ENCODE results near the gene GABRA5.

Gene GABRA5

DNA sequence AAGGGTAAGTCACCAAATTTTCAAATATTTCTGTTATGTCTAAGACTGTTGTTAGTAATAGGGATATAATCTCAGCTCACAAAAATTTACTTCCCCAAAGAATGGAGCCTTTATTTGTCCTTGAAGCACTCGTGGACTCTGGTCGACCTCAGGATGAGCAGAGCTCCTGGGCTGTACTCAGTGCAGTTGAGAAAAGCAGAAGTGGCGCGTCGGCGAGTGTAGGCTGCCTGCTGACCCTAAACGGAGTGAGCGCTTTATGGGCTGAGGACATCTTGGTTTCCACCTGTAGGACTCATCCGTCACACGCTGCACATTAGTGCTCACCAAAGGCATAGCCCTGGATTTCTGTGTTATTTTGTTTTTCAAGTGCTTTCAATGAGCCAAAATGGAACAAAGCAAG, 11.0 kb downstream of the GABRA5 start:
- Histone ChIP-seq H3K4me1 (ENCODE audit: control insufficient read depth, insufficient read depth, low read length, poor library complexity, severe bottlenecking) (peaks cover 5% of the 10 kb centered on the region), H3K36me3 (ENCODE audit: control insufficient read depth, insufficient read depth, low read length) (peaks cover 3% of the 10 kb centered on the region)
- WGBS, 2 experiments (ENCODE audit: insufficient coverage in 2 of 2), result 91 to 95% methylated on average over 10 of the region's 10 CpGs

DNA sequence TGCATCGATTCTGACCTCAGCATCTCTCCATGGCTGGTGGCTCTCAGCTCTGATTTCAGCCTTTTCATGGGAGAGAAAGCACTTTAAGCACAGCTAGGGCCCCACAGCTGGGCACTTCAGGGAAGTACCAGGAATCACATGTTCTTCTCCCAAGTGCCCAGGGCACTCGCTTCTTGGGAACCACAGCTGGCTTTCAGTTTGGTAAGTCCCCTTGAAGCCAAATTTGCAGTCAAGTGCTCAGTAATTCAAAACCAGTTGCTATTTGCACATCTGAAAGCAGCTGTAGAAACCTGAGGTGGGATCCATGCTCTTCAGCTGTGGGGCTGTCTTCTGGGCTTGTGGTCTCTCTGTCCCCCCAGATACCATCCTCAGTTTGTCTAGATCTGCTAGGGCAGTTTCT, 12.8 kb downstream of the GABRA5 start:
- H3K27ac ChIP-seq (ENCODE audit: low read depth, low read length, severe bottlenecking), result no peak overlapping the region
- 79 to 97% methylated on average over 2 of the region's 2 CpGs for WGBS, 2 experiments (ENCODE audit: insufficient coverage in 2 of 2)

More for the DNA sequence above, 11.0 kb downstream of the GABRA5 start:
- no peak overlapping the region for H3K27ac ChIP-seq (ENCODE audit: low read depth, low read length, severe bottlenecking)
- H3K9me3 ChIP-seq (ENCODE audit: control insufficient read depth, low read length), result no peaks in the 10 kb centered on the region
- no peak overlapping the region for H3K4me3 ChIP-seq (ENCODE audit: extremely low read depth, insufficient read depth, low read length, poor library complexity, severe bottlenecking)

DNA sequence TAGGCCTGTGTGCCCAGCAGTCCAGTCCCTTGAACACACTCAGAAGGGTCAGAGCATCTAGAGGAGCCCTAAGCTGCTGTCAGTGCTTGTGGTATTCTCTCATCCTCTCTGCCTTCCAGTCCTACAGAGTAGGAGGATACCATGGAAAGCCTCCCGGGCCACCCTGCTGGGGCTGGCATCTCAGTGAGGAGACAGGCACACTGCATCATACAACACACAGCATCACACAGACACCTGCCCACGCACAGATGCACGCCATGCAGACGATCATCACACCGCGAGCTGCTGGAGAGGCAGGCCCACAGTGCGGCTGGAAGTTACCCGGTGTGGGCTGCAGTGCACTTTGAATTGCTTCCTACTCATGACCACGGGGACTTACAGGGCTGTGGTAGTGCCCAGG, 15.2 kb downstream of the GABRA5 start:
- Histone ChIP-seq H3K4me1 (ENCODE audit: control insufficient read depth, insufficient read depth, low read length, poor library complexity, severe bottlenecking) (no peaks in the 10 kb centered on the region), H3K9me3 (ENCODE audit: control insufficient read depth, low read length) (no peaks in the 10 kb centered on the region), H3K36me3 (ENCODE audit: control insufficient read depth, insufficient read depth, low read length) (peaks cover 3% of the 10 kb centered on the region), H3K4me3 (ENCODE audit: extremely low read depth, insufficient read depth, low read length, poor library complexity, severe bottlenecking) (no peak overlapping the region), H3K27ac (ENCODE audit: low read depth, low read length, severe bottlenecking) (no peak overlapping the region)
- WGBS, 2 experiments (ENCODE audit: insufficient coverage in 2 of 2), result 96 to 97% methylated on average over 8 of the region's 9 CpGs

More for the DNA sequence above, 12.8 kb downstream of the GABRA5 start:
- Histone ChIP-seq H3K4me1 (ENCODE audit: control insufficient read depth, insufficient read depth, low read length, poor library complexity, severe bottlenecking) (no peaks in the 10 kb centered on the region), H3K9me3 (ENCODE audit: control insufficient read depth, low read length) (no peaks in the 10 kb centered on the region), H3K4me3 (ENCODE audit: extremely low read depth, insufficient read depth, low read length, poor library complexity, severe bottlenecking) (no peak overlapping the region), H3K36me3 (ENCODE audit: control insufficient read depth, insufficient read depth, low read length) (peaks cover 3% of the 10 kb centered on the region)

DNA sequence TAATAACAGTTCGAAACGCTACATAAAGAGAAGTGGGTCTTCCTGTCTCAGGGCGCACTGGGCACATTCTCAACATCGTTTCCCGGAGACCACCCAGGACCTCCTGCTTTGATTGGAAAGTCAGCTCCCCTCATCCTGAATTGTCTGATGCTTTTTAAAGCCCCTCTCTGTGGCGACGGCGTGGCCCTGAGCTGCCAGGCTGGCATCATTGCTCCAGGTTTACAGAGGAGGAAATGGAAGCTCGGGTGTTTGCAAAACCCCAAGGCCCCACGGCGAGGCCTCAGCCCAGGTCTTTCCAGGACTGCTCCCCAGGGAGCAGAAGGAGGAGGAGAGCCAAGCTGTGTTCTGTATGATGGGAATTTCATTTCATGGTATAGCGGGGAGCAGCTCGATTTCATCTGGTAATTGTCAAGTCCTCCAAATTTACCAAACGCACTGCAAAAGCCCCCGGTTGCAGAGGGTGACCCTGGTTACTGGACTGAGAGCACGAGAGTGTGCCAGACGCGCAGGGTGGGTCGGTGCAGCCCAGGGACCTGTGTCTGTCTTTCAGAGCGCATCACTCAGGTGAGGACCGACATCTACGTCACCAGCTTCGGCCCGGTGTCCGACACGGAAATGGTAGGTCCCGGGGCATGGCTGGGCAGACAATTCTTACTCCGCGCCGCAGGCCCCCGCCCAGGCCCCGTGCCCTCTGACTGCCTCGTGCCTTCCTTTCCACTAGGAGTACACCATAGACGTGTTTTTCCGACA, 15.9 kb downstream of the GABRA5 start:
- Histone ChIP-seq H3K36me3 (ENCODE audit: control insufficient read depth, insufficient read depth, low read length) (peaks cover 3% of the 10 kb centered on the region), H3K4me1 (ENCODE audit: control insufficient read depth, insufficient read depth, low read length, poor library complexity, severe bottlenecking) (no peaks in the 10 kb centered on the region), H3K4me3 (ENCODE audit: extremely low read depth, insufficient read depth, low read length, poor library complexity, severe bottlenecking) (no peak overlapping the region), H3K9me3 (ENCODE audit: control insufficient read depth, low read length) (no peaks in the 10 kb centered on the region), H3K27ac (ENCODE audit: low read depth, low read length, severe bottlenecking) (no peak overlapping the region)
- WGBS, 2 experiments (ENCODE audit: insufficient coverage in 2 of 2), result 94 to 96% methylated on average over 34 to 35 of the region's 35 CpGs

DNA sequence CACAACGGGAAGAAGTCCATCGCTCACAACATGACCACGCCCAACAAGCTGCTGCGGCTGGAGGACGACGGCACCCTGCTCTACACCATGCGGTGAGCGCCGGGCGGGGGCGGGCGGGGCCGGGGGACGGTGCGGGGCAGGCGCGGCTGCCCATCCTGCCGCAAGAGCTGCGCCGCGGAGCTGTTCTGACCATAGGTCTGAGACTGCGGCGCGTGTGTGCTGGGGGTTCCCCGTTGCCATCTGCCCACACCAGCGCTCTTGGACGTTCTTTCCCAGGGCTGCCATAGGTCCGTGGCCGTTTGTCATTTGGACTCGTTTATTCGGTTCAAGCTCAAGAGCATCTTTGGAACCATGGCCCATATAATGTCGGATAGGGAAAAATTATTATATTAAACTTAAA, 16.6 kb downstream of the GABRA5 start:
- 88 to 98% methylated on average over 6 to 29 of the region's 32 CpGs for WGBS, 2 experiments (ENCODE audit: insufficient coverage in 2 of 2)
- peaks cover 3% of the 10 kb centered on the region for H3K36me3 ChIP-seq (ENCODE audit: control insufficient read depth, insufficient read depth, low read length)

DNA sequence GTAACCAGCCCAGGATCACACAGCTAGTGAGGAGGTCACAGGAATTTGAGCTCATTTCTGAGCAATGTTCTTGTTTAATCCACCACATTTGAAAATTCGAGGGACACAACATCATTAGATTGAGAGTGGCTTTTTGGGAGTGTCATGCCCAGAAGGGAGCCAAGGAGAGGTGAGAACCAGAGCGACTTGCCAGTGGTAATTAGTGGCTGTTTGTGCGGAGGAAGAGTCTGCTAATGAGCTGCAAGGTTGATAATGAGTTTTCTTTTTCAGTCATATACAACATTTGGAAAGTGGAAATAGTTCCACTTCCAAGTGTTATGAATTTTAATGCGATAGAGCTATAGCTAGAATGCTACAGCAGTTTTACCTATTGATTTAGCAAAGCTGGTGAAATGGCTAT, 19.7 kb downstream of the GABRA5 start:
- 93% methylated on average over 3 to 4 of the region's 4 CpGs for WGBS, 2 experiments (ENCODE audit: insufficient coverage in 2 of 2)
- Histone ChIP-seq H3K9me3 (ENCODE audit: control insufficient read depth, low read length) (no peaks in the 10 kb centered on the region), H3K36me3 (ENCODE audit: control insufficient read depth, insufficient read depth, low read length) (peaks cover 3% of the 10 kb centered on the region)

More for the DNA sequence above, 16.6 kb downstream of the GABRA5 start:
- H3K27ac ChIP-seq (ENCODE audit: low read depth, low read length, severe bottlenecking), result no peak overlapping the region
- no peaks in the 10 kb centered on the region for H3K4me1 ChIP-seq (ENCODE audit: control insufficient read depth, insufficient read depth, low read length, poor library complexity, severe bottlenecking)
- no peaks in the 10 kb centered on the region for H3K9me3 ChIP-seq (ENCODE audit: control insufficient read depth, low read length)
- no peak overlapping the region for H3K4me3 ChIP-seq (ENCODE audit: extremely low read depth, insufficient read depth, low read length, poor library complexity, severe bottlenecking)

DNA sequence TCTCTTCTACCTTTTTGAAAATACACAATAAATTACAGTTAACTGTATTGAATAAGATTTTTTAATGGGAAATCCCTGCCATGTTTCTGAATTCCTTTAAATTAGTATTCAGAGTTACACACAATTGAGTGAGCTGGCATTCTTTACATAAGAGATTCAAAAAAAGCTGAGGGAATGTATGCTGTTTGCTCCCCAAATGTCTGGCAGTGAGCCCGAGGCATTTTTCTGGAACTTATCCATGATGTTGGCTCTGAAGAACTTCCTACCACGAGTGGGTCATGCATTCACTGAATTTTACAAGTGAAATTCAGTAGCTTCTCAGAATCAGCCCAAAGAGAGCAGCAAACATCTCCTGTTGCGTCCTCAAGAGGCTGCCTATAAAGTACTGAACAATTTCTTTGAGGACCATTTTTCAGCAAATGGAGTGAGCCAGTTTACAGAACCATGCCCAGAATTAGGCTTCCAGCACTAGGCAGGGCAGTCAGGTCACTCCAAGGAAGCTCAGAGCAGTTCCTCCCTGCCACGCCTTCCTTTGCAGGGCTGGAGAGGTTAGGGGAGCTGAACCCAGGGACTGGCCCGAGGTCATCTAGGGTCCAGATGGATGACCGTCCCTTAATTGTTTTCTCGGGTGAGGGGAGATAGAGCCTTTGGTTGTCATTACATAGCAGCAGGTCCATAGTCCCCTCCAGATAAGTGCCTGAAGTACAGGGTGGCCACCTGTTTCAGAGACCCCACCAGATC, 21.2 kb downstream of the GABRA5 start:
- Histone ChIP-seq H3K4me3 (ENCODE audit: extremely low read depth, insufficient read depth, low read length, poor library complexity, severe bottlenecking) (no peak overlapping the region), H3K36me3 (ENCODE audit: control insufficient read depth, insufficient read depth, low read length) (no peaks in the 10 kb centered on the region), H3K27ac (ENCODE audit: low read depth, low read length, severe bottlenecking) (no peak overlapping the region), H3K4me1 (ENCODE audit: control insufficient read depth, insufficient read depth, low read length, poor library complexity, severe bottlenecking) (no peaks in the 10 kb centered on the region), H3K9me3 (ENCODE audit: control insufficient read depth, low read length) (no peaks in the 10 kb centered on the region)
- 80 to 84% methylated on average over 5 to 6 of the region's 7 CpGs for WGBS, 2 experiments (ENCODE audit: insufficient coverage in 2 of 2)

More for the DNA sequence above, 19.7 kb downstream of the GABRA5 start:
- Histone ChIP-seq H3K4me1 (ENCODE audit: control insufficient read depth, insufficient read depth, low read length, poor library complexity, severe bottlenecking) (no peaks in the 10 kb centered on the region), H3K4me3 (ENCODE audit: extremely low read depth, insufficient read depth, low read length, poor library complexity, severe bottlenecking) (no peak overlapping the region), H3K27ac (ENCODE audit: low read depth, low read length, severe bottlenecking) (no peak overlapping the region)

DNA sequence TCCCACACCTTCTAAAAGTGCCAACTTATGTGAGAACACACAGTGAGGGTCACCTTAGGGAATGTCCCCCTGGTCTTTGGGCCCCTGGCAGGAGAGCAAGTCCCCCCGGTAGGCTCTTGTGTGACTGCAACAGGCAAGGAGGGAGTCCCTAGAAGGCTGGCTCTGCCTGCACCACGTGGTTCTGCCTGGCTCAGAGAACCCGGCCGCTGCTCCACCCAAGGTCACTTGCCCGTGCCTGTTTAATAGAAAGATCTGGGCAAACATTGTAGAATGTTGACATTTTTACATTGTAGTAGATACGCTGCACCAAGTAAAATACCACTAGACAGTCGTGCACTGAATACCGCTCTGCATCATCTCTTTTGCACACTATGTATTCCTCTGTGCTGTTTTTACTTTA, 21.9 kb downstream of the GABRA5 start:
- H3K9me3 ChIP-seq (ENCODE audit: control insufficient read depth, low read length), result no peaks in the 10 kb centered on the region
- H3K4me1 ChIP-seq (ENCODE audit: control insufficient read depth, insufficient read depth, low read length, poor library complexity, severe bottlenecking), result no peaks in the 10 kb centered on the region
- H3K4me3 ChIP-seq (ENCODE audit: extremely low read depth, insufficient read depth, low read length, poor library complexity, severe bottlenecking), result no peak overlapping the region
- 64 to 70% methylated on average over 2 to 5 of the region's 8 CpGs for WGBS, 2 experiments (ENCODE audit: insufficient coverage in 2 of 2)
- H3K27ac ChIP-seq (ENCODE audit: low read depth, low read length, severe bottlenecking), result no peak overlapping the region
- no peaks in the 10 kb centered on the region for H3K36me3 ChIP-seq (ENCODE audit: control insufficient read depth, insufficient read depth, low read length)

DNA sequence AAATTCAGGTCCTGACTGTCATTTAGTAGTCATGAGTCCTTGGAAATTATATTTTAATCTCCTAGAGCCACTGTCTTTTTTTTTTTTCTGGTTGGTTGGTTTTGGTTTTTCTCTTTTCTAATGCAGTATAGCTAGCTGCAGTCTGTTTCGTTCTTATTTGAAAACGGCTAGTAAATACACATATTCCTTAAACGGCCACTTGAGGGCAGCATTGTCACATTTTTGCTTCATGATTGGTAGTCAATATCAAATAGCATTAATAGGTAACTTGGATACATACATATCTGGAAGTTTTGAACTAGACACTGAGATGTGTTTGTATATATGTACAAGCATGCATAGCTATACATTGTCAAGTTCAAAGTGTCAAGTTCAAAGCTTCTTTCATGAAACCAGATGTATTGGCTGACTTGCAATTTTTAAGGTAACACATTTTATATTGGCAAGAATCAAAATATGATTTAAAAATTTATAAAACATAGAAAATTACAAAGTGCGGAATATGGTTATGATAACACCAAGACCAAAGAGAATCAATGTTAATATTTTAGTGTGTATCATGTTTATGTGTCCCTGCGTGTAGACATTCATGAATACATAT, 22.5 kb downstream of the GABRA5 start:
- WGBS, 2 experiments (ENCODE audit: insufficient coverage in 2 of 2), result no CpG with 5 or more reads among the region's 5 CpGs
- H3K4me3 ChIP-seq (ENCODE audit: extremely low read depth, insufficient read depth, low read length, poor library complexity, severe bottlenecking), result no peak overlapping the region
- no peaks in the 10 kb centered on the region for H3K9me3 ChIP-seq (ENCODE audit: control insufficient read depth, low read length)
- H3K4me1 ChIP-seq (ENCODE audit: control insufficient read depth, insufficient read depth, low read length, poor library complexity, severe bottlenecking), result no peaks in the 10 kb centered on the region
- no peaks in the 10 kb centered on the region for H3K36me3 ChIP-seq (ENCODE audit: control insufficient read depth, insufficient read depth, low read length)
- H3K27ac ChIP-seq (ENCODE audit: low read depth, low read length, severe bottlenecking), result no peak overlapping the region

DNA sequence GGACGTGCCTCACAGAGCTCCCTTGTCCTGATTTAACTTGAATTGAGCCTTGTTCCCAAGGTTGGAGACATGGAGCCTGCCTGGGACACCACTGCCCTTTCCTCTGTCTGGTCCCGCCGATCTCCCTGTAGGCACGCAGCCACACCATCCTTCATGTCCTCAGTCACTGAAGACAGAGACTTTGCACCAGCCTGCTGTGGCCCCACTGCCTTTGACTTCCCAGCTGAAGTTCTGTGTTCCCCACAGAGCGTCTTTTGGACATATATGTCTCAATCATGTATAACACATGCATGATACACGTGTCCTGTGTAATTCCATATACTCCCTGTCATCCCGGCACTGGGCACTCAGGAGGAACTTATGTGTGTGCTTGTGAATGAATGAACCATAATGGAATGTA, 23.6 kb downstream of the GABRA5 start:
- Histone ChIP-seq H3K4me1 (ENCODE audit: control insufficient read depth, insufficient read depth, low read length, poor library complexity, severe bottlenecking) (no peaks in the 10 kb centered on the region), H3K9me3 (ENCODE audit: control insufficient read depth, low read length) (no peaks in the 10 kb centered on the region), H3K27ac (ENCODE audit: low read depth, low read length, severe bottlenecking) (no peak overlapping the region), H3K4me3 (ENCODE audit: extremely low read depth, insufficient read depth, low read length, poor library complexity, severe bottlenecking) (no peak overlapping the region), H3K36me3 (ENCODE audit: control insufficient read depth, insufficient read depth, low read length) (no peaks in the 10 kb centered on the region)
- WGBS, 2 experiments (ENCODE audit: insufficient coverage in 2 of 2), result 96 to 100% methylated on average over 4 to 5 of the region's 7 CpGs

Measured in mesodermal cell (in vitro differentiated cells).